GM12878 (cell line): Measurements from ENCODE around the gene HUWE1. TPM values are rescaled to one million over a fixed set of nuclear protein-coding genes. Genes with fewer than 3 reads are reported as not detected.

Source experiments
- CHD1 ChIP-seq: IDR thresholded peaks from 2 replicates; pipeline ENCODE4 v1.6.1; 2012; ENCODE audit warnings: low read depth, low read length, improper control_type of control experiment
- CHD2 ChIP-seq: IDR thresholded peaks from 2 replicates; pipeline ENCODE4 v1.6.1; 2011; ENCODE audit warnings: low read depth, low read length, improper control_type of control experiment, borderline replicate concordance
- ESRRA ChIP-seq: IDR thresholded peaks from 2 replicates; pipeline ENCODE4 v1.6.1; 2012; ENCODE audit warnings: mild to moderate bottlenecking, low read length, improper control_type of control experiment
- FOXM1 ChIP-seq: IDR thresholded peaks from 2 replicates; pipeline ENCODE4 v1.6.1; 2012; ENCODE audit warnings: low read depth, mild to moderate bottlenecking, inconsistent platforms, low read length, moderate library complexity
- GATAD2B ChIP-seq: fragments of 450-650 bp; conservative IDR thresholded peaks from 2 replicates; pipeline ENCODE4 v1.6.1; 2017; ENCODE audit warnings: low read depth, mild to moderate bottlenecking, moderate library complexity
- HCFC1 ChIP-seq: fragments of 150-350 bp; IDR thresholded peaks from 2 replicates; pipeline ENCODE4 v1.6.1; 2014; ENCODE audit warnings: low read length
- HDAC2 ChIP-seq: fragments of 200-600 bp; sonication (generic); IDR thresholded peaks from 2 replicates; pipeline ENCODE4 v1.6.1; 2017
- MYB ChIP-seq: fragments of 150-350 bp; IDR thresholded peaks from 2 replicates; pipeline ENCODE4 v1.6.1; 2014; ENCODE audit warnings: mild to moderate bottlenecking, low read depth, low read length, borderline replicate concordance
- NBN ChIP-seq: fragments of 450-650 bp; IDR thresholded peaks from 2 replicates; pipeline ENCODE4 v1.6.1; 2016
- PML ChIP-seq: IDR thresholded peaks from 2 replicates; pipeline ENCODE4 v1.6.1; 2012; ENCODE audit warnings: low read length, inconsistent platforms
- POLR2A ChIP-seq: IDR thresholded peaks from 2 replicates; pipeline ENCODE4 v1.6.1; 2011; ENCODE audit warnings: low read depth, mild to moderate bottlenecking, low read length
- POLR2AphosphoS5 ChIP-seq: IDR thresholded peaks from 2 replicates; pipeline ENCODE4 v1.6.1; 2011; ENCODE audit warnings: mild to moderate bottlenecking, low read length, inconsistent platforms
- RCOR1 ChIP-seq: conservative IDR thresholded peaks from 2 replicates; pipeline ENCODE4 v1.6.1; 2012; ENCODE audit warnings: low read depth, low read length, improper control_type of control experiment
- SUPT20H ChIP-seq: IDR thresholded peaks from 2 replicates; pipeline ENCODE4 v1.6.1; 2011; ENCODE audit warnings: low read depth, mild to moderate bottlenecking, low read length, moderate library complexity, borderline replicate concordance; ENCODE audit not compliant: control insufficient read depth
- WRNIP1 ChIP-seq: IDR thresholded peaks from 2 replicates; pipeline ENCODE4 v1.6.1; 2011; ENCODE audit warnings: low read depth, low read length, improper control_type of control experiment, borderline replicate concordance
- ZNF217 ChIP-seq: fragments of 450-650 bp; IDR thresholded peaks from 2 replicates; pipeline ENCODE4 v1.6.1; 2017; ENCODE audit warnings: antibody characterized with exemption, mild to moderate bottlenecking
- polyA plus RNA-seq, 11 experiments: library from polyadenylated mRNA; depleted of rRNA in 4 of 11; unstranded in 6 of 11; stranded (reverse) in 5 of 11; fragments of >200 nt; fragmentation: Nextera tagmentation in 4 of 11; fragmentation: Illumina TruSeq in 1 of 11; extraction: Ambion mirVana in 4 of 11; extraction: Trizol in 1 of 11; gene quantifications; 1 replicate in 1 of 11; 2 replicates in 10 of 11; pipeline versions ENCODE4 v1.2.1 to v1.2.3, GENCODE V29; 2011 to 2016; ENCODE audit warnings: inconsistent platforms in 2 of 11, missing spikeins in 2 of 11, low read depth in 1 of 11
- total RNA-seq, 4 experiments: library from RNA; depleted of rRNA in 3 of 4; stranded (reverse); fragments of >200 nt in 3 of 4; fragmentation: Illumina TruSeq in 1 of 4; extraction: Trizol in 1 of 4; gene quantifications; 2 replicates each; pipeline versions ENCODE4 v1.2.1 to v1.2.3, GENCODE V29; 2013 to 2021
- TF ChIP-seq, protein P1 (sequence below): IDR thresholded peaks from 2 replicates; pipeline ENCODE4 v1.6.1; 2011; ENCODE audit warnings: low read depth, mild to moderate bottlenecking, low read length, moderate library complexity, borderline replicate concordance; ENCODE audit errors: extremely low read depth
- TF ChIP-seq, protein P2 (sequence below): IDR thresholded peaks from 2 replicates; pipeline ENCODE4 v1.6.1; 2011; ENCODE audit warnings: low read depth, low read length, improper control_type of control experiment, borderline replicate concordance
- TF ChIP-seq, protein P3 (sequence below): fragments of 450-650 bp; formaldehyde crosslinking; IDR thresholded peaks from 2 replicates; pipeline ENCODE4 v1.5.0; 2022; ENCODE audit warnings: mild to moderate bottlenecking, missing genetic modification characterization
- TF ChIP-seq, protein P4 (sequence below): fragments of 150-350 bp; IDR thresholded peaks from 2 replicates; pipeline ENCODE4 v1.6.1; 2016; ENCODE audit warnings: low read depth, low read length
- TF ChIP-seq, protein P5 (sequence below): fragments of 450-650 bp; IDR thresholded peaks from 2 replicates; pipeline ENCODE4 v1.6.1; 2017; ENCODE audit warnings: mild to moderate bottlenecking

HUWE1 gene
- total and polyA plus RNA-seq, 10 of the 15 experiments (the other 5 are each of a cell fraction or from before 2014, with no cell fraction given), result 35.9 to 280 (median 100) TPM

DNA sequence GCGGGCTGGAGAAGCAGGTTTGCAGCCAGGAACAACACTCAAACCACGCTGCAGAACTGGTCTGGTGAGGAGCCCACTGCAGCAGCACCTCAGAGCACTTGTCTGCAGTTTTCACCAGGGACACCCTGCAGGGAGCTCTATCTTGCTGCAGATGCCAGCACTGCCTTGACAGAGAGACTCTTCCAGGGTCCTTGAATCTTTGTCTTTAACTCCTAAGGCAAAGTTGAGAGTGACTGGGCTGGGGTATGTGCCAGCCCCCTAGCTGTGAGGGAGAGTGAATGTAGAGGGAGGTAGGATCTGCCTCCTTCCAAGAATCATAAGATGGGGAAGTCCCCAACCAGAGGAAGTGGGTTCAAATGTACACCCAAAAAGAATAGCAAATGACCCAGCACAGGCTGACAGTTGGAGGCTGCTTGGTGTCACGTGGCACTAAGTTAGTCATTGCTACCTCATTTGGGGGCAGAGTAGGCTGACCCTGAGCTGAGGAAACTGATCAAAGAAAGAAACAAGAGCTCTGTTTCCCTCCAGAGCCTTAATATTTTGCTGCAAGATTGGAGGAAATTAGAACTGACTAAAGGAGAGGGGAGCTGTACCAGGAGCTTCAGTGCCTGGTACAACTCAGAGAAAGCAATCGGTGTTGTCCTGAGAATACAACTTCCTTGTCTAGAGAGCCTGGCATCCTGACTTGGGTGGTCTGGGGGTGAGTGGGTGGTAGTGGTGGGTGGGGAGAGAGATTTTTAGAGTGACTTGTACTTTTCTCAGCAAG is 28.2 kb upstream of the HUWE1 start (continued):
- TF ChIP-seq, protein P1, sequence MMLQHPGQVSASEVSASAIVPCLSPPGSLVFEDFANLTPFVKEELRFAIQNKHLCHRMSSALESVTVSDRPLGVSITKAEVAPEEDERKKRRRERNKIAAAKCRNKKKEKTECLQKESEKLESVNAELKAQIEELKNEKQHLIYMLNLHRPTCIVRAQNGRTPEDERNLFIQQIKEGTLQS, result no peak
- no peak for TF ChIP-seq SUPT20H
- TF ChIP-seq, protein P2, sequence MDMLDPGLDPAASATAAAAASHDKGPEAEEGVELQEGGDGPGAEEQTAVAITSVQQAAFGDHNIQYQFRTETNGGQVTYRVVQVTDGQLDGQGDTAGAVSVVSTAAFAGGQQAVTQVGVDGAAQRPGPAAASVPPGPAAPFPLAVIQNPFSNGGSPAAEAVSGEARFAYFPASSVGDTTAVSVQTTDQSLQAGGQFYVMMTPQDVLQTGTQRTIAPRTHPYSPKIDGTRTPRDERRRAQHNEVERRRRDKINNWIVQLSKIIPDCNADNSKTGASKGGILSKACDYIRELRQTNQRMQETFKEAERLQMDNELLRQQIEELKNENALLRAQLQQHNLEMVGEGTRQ, result peak; percentile 80
- TF ChIP-seq RCOR1, result no peak
- no peak for TF ChIP-seq HDAC2
- no peak; the same call in 1 of the 2 replicates for TF ChIP-seq FOXM1
- 0 out of 2 replicates have a peak, but pooled peaks have one; percentile 56 for TF ChIP-seq POLR2A
- TF ChIP-seq NBN, result peak; percentile 77; the same call in 1 of the 2 replicates
- no peak for TF ChIP-seq GATAD2B
- TF ChIP-seq, protein P3, sequence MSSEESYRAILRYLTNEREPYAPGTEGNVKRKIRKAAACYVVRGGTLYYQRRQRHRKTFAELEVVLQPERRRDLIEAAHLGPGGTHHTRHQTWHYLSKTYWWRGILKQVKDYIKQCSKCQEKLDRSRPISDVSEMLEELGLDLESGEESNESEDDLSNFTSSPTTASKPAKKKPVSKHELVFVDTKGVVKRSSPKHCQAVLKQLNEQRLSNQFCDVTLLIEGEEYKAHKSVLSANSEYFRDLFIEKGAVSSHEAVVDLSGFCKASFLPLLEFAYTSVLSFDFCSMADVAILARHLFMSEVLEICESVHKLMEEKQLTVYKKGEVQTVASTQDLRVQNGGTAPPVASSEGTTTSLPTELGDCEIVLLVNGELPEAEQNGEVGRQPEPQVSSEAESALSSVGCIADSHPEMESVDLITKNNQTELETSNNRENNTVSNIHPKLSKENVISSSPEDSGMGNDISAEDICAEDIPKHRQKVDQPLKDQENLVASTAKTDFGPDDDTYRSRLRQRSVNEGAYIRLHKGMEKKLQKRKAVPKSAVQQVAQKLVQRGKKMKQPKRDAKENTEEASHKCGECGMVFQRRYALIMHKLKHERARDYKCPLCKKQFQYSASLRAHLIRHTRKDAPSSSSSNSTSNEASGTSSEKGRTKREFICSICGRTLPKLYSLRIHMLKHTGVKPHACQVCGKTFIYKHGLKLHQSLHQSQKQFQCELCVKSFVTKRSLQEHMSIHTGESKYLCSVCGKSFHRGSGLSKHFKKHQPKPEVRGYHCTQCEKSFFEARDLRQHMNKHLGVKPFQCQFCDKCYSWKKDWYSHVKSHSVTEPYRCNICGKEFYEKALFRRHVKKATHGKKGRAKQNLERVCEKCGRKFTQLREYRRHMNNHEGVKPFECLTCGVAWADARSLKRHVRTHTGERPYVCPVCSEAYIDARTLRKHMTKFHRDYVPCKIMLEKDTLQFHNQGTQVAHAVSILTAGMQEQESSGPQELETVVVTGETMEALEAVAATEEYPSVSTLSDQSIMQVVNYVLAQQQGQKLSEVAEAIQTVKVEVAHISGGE, result no peak
- TF ChIP-seq MYB, result peak; percentile 82; the same call in 1 of the 2 replicates
- TF ChIP-seq HCFC1, result 0 out of 2 replicates have a peak, but pooled peaks have one; percentile 10
- TF ChIP-seq CHD2, result 0 out of 2 replicates have a peak, but pooled peaks have one; percentile 32
- TF ChIP-seq, protein P4, sequence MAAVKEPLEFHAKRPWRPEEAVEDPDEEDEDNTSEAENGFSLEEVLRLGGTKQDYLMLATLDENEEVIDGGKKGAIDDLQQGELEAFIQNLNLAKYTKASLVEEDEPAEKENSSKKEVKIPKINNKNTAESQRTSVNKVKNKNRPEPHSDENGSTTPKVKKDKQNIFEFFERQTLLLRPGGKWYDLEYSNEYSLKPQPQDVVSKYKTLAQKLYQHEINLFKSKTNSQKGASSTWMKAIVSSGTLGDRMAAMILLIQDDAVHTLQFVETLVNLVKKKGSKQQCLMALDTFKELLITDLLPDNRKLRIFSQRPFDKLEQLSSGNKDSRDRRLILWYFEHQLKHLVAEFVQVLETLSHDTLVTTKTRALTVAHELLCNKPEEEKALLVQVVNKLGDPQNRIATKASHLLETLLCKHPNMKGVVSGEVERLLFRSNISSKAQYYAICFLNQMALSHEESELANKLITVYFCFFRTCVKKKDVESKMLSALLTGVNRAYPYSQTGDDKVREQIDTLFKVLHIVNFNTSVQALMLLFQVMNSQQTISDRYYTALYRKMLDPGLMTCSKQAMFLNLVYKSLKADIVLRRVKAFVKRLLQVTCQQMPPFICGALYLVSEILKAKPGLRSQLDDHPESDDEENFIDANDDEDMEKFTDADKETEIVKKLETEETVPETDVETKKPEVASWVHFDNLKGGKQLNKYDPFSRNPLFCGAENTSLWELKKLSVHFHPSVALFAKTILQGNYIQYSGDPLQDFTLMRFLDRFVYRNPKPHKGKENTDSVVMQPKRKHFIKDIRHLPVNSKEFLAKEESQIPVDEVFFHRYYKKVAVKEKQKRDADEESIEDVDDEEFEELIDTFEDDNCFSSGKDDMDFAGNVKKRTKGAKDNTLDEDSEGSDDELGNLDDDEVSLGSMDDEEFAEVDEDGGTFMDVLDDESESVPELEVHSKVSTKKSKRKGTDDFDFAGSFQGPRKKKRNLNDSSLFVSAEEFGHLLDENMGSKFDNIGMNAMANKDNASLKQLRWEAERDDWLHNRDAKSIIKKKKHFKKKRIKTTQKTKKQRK, result no peak
- TF ChIP-seq, protein P5, sequence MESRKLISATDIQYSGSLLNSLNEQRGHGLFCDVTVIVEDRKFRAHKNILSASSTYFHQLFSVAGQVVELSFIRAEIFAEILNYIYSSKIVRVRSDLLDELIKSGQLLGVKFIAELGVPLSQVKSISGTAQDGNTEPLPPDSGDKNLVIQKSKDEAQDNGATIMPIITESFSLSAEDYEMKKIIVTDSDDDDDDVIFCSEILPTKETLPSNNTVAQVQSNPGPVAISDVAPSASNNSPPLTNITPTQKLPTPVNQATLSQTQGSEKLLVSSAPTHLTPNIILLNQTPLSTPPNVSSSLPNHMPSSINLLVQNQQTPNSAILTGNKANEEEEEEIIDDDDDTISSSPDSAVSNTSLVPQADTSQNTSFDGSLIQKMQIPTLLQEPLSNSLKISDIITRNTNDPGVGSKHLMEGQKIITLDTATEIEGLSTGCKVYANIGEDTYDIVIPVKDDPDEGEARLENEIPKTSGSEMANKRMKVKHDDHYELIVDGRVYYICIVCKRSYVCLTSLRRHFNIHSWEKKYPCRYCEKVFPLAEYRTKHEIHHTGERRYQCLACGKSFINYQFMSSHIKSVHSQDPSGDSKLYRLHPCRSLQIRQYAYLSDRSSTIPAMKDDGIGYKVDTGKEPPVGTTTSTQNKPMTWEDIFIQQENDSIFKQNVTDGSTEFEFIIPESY, result no peak
- TF ChIP-seq ZNF217, result 0 out of 2 replicates have a peak, but pooled peaks have one; percentile 20
- peak; percentile 73 for TF ChIP-seq POLR2AphosphoS5
- TF ChIP-seq CHD1, result no peak
- TF ChIP-seq ESRRA, result no peak
- TF ChIP-seq PML, result no peak
- no peak for TF ChIP-seq WRNIP1
